Fibroblast of gingiva (primary cell): Measurements from ENCODE around the gene STARD3NL.
A peak's percentile ranks its signal among the peaks of the same experiment; 100 is the strongest.
"Not testable (repeated sequence)": the region's sequence is repeated elsewhere in the genome, so short reads cannot be mapped to it uniquely, and the experiment has no call there.

Experiments
- DNase-seq: peaks from one replicate; pipeline ENCODE4 v3.0.0-alpha.2; 2011; ENCODE audit warnings: low read depth

Gene STARD3NL

GRCh38 chr7:38178004-38178694 is at the start of gene STARD3NL:
STARD3NL (plus strand) TSS chr7:38178245; CDS start chr7:38207505, 29,260 bp downstream.
- DNase-seq: peak; percentile 100

GRCh38 chr7:38129162-38129561 is 48.9 kb upstream of the STARD3NL start:
- DNase-seq: no peak

- no peak for DNase-seq
These were observed 48.5 kb upstream of the STARD3NL start for GRCh38 chr7:38129579-38129978.

- no peak for DNase-seq
These were observed 39.9 kb upstream of the STARD3NL start for GRCh38 chr7:38138171-38138570.

- DNase-seq: no peak
These were observed 36.9 kb upstream of the STARD3NL start for GRCh38 chr7:38141187-38141586.

GRCh38 chr7:38142736-38143135 is 35.3 kb upstream of the STARD3NL start:
- DNase-seq: no peak

GRCh38 chr7:38147005-38147404 is 31.0 kb upstream of the STARD3NL start:
- peak; percentile 27 for DNase-seq

- DNase-seq: no peak
These were observed 26.5 kb upstream of the STARD3NL start for GRCh38 chr7:38151556-38151955.

- DNase-seq: no peak
These were observed 24.5 kb upstream of the STARD3NL start for GRCh38 chr7:38153515-38153914.

GRCh38 chr7:38154278-38154677 is 23.8 kb upstream of the STARD3NL start:
- DNase-seq: no peak

- no peak for DNase-seq
These were observed 18.0 kb upstream of the STARD3NL start for GRCh38 chr7:38160003-38160571.

- DNase-seq: no peak
These were observed 16.0 kb upstream of the STARD3NL start for GRCh38 chr7:38162036-38162435.

- DNase-seq: peak; percentile 20
These were observed 14.4 kb upstream of the STARD3NL start for GRCh38 chr7:38163671-38164070.

- no peak for DNase-seq
These were observed 9.0 kb upstream of the STARD3NL start for GRCh38 chr7:38168890-38169570.

- DNase-seq: peak; percentile 96
These were observed 8.2 kb upstream of the STARD3NL start for GRCh38 chr7:38169847-38170246.

GRCh38 chr7:38171623-38172391 is 6.2 kb upstream of the STARD3NL start:
- DNase-seq: no peak

GRCh38 chr7:38175547-38175946 is 2.5 kb upstream of the STARD3NL start:
- not testable (repeated sequence) for DNase-seq

- no peak for DNase-seq
These were observed 433 bp upstream of the STARD3NL start for GRCh38 chr7:38177621-38178003.

- no peak for DNase-seq
These were observed 775 bp downstream of the STARD3NL start for GRCh38 chr7:38178695-38179344.

GRCh38 chr7:38179776-38180226 is 1.8 kb downstream of the STARD3NL start:
- DNase-seq: peak; percentile 29

- DNase-seq: no peak
These were observed 3.1 kb downstream of the STARD3NL start for GRCh38 chr7:38181111-38181510.

- no peak for DNase-seq
These were observed 4.4 kb downstream of the STARD3NL start for GRCh38 chr7:38182450-38182849.
